HEK293T (cell line): Measurements from ENCODE around the gene ZMAT5.

Experiments used
- BHLHE40 ChIP-seq: fragments of 450-650 bp; IDR thresholded peaks from 2 replicates; pipeline ENCODE4 v1.6.1; 2016; ENCODE audit warnings: mild to moderate bottlenecking, moderate library complexity, borderline replicate concordance
- ELF4 ChIP-seq: fragments of 450-650 bp; IDR thresholded peaks from 2 replicates; pipeline ENCODE4 v1.6.1; 2017; ENCODE audit warnings: antibody characterized with exemption
- FOXK2 ChIP-seq: fragments of 450-650 bp; IDR thresholded peaks from 2 replicates; pipeline ENCODE4 v1.6.1; 2016; ENCODE audit warnings: mild to moderate bottlenecking
- HDGF ChIP-seq: fragments of 450-650 bp; IDR thresholded peaks from 2 replicates; pipeline ENCODE4 v1.6.1; 2017; ENCODE audit warnings: antibody characterized with exemption, borderline replicate concordance
- LEF1 ChIP-seq: fragments of 450-650 bp; IDR thresholded peaks from 2 replicates; pipeline ENCODE4 v1.6.1; 2017; ENCODE audit warnings: mild to moderate bottlenecking, borderline replicate concordance
- NFRKB ChIP-seq: fragments of 450-650 bp; IDR thresholded peaks from 2 replicates; pipeline ENCODE4 v1.6.1; 2016; ENCODE audit warnings: mild to moderate bottlenecking, moderate library complexity
- SUZ12 ChIP-seq: fragments of 450-650 bp; IDR thresholded peaks from 2 replicates; pipeline ENCODE4 v1.6.1; 2016; ENCODE audit warnings: mild to moderate bottlenecking
- TARDBP ChIP-seq: fragments of 450-650 bp; IDR thresholded peaks from 2 replicates; pipeline ENCODE4 v1.6.1; 2016
- ZNF384 ChIP-seq: fragments of 450-650 bp; IDR thresholded peaks from 2 replicates; pipeline ENCODE4 v1.6.1; 2016

DNA sequence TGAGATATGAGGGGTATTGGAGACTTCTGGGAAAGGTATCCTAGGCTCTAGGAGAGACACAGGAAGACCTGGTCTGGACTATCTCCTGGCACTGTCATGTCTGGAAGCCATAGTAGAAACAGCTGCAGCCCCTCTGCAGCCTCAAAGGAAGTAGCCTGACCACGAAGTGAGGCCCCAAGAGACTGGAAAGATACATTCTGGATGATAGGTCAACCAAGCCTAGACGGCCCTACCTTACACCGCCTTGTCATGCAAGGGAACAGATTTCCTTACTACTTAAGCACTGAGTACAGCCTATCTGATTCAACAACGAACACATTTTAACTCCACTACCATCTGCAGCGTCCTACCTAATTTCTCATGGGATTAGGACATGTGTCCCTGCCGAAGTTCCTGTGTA, 31.5 kb upstream of the ZMAT5 start:
- no peak for TF ChIP-seq HDGF
- no peak for TF ChIP-seq TARDBP
- no peak for TF ChIP-seq ELF4
- TF ChIP-seq LEF1: no peak
- no peak for TF ChIP-seq BHLHE40
- no peak for TF ChIP-seq FOXK2
- TF ChIP-seq NFRKB: no peak
- no peak for TF ChIP-seq SUZ12
- no peak for TF ChIP-seq ZNF384
